ENCODE measurements around the gene NBEAL2. TPM values are rescaled to one million over a fixed set of nuclear protein-coding genes. Genes with fewer than 3 reads are reported as not detected.

Gene NBEAL2
- polyA plus RNA-seq, 3 donors, result 10.4 to 622 (median 17.3) TPM

DNA sequence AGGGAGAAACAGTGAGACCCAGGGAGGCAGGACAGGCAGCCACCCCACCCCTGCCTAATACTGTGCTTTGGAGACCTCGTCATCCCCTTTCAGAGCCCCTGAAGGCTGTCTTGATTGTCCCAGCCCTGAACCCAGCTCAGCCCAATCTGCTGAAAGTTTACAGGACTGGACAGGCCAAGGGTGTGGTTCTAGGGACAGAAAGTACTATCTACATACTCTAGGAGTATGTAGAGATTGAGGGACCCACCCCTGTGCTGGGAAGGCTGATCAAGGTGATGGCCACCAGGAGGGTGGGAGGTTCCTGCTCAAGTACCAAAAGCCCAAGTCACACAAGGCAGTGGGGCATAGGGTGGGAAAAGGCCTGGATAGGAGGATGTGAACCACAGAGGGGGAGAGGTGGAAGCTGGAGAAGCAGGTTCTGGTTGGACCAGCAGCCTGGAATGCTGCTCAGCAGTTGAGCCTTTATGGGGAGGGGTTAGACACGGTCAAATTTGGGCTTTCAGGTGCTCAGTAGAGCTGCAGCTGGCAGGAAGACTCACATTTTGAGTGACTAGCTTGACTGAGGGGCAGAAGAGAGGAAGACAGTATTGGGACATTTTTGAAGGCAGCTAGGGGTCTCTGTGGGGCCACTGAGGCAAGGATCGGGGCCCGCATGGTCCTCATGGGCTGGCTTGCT, 6.7 kb downstream of the NBEAL2 start:
- Histone ChIP-seq H3K27me3 (ENCODE audit: control insufficient read depth in 2 of 2, insufficient read depth in 2 of 2, low read length in 2 of 2) (no peaks in the 10 kb centered on the region), H3K4me1 (ENCODE audit: control insufficient read depth in 1 of 2, insufficient read depth in 2 of 2, low read length in 2 of 2) (peaks cover 96 to 100% of the 10 kb centered on the region in 2 donors), H3K9me3 (replicated peaks in 1 of 2; ENCODE audit: control insufficient read depth in 1 of 2, insufficient read depth in 1 of 2, low read length in 2 of 2) (no peaks in the 10 kb centered on the region), H3K27ac (ENCODE audit: low read depth in 1 of 2, low read length in 2 of 2) (peak overlapping the region; percentile 89 to 92), H3K4me2 (replicated peaks; ENCODE audit: extremely low read depth, low read length, poor library complexity, severe bottlenecking) (peak overlapping the region; percentile 83), H2AFZ (ENCODE audit: insufficient read depth, low read depth, low read length, poor library complexity, severe bottlenecking) (no peak overlapping the region), H3K4me3 (replicated peaks in 1 of 3; ENCODE audit: low read depth in 2 of 3, low read length in 3 of 3) (peak overlapping the region in 1 of 3 experiments; percentile 79), H3K36me3 (replicated peaks in 1 of 2; ENCODE audit: control insufficient read depth in 1 of 2, insufficient read depth in 2 of 2, low read length in 2 of 2) (peaks cover 9 to 12% of the 10 kb centered on the region in 2 donors), H3K79me2 (ENCODE audit: insufficient read depth, low read length) (peaks cover 100% of the 10 kb centered on the region), H4K20me1 (ENCODE audit: insufficient read depth, low read length) (peaks cover 67% of the 10 kb centered on the region), H3K9ac (ENCODE audit: insufficient read depth, low read length, poor library complexity, severe bottlenecking) (no peak overlapping the region)
- Mint-ChIP-seq H3K27me3 (ENCODE audit: low read depth in 3 of 3) (peaks cover 0 to 3% (median 1%) of the 10 kb centered on the region in 3 donors), H3K27ac (peak overlapping the region; percentile 85 to 99 (median 95)), H3K4me1 (peaks cover 95% of the 10 kb centered on the region), H3K9me3 (no peaks in the 10 kb centered on the region), H3K4me3 (no peak overlapping the region), H3K36me3 (peaks cover 37 to 54% of the 10 kb centered on the region in 2 donors)
- intact Hi-C loops (cut with micrococcal nuclease), result loop anchor here in 1 of 2 donors (5.0 kb wide), 2 partner anchors 34 to 59 kb away; no protein-coding TSS in a partner anchor
- no peak for DNase-seq
- WGBS (ENCODE audit: insufficient coverage), result 86% methylated on average over 3 of the region's 4 CpGs
- TF ChIP-seq, protein P1, sequence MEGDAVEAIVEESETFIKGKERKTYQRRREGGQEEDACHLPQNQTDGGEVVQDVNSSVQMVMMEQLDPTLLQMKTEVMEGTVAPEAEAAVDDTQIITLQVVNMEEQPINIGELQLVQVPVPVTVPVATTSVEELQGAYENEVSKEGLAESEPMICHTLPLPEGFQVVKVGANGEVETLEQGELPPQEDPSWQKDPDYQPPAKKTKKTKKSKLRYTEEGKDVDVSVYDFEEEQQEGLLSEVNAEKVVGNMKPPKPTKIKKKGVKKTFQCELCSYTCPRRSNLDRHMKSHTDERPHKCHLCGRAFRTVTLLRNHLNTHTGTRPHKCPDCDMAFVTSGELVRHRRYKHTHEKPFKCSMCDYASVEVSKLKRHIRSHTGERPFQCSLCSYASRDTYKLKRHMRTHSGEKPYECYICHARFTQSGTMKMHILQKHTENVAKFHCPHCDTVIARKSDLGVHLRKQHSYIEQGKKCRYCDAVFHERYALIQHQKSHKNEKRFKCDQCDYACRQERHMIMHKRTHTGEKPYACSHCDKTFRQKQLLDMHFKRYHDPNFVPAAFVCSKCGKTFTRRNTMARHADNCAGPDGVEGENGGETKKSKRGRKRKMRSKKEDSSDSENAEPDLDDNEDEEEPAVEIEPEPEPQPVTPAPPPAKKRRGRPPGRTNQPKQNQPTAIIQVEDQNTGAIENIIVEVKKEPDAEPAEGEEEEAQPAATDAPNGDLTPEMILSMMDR (IDR thresholded peaks at IDR 0.05), result no peak

DNA sequence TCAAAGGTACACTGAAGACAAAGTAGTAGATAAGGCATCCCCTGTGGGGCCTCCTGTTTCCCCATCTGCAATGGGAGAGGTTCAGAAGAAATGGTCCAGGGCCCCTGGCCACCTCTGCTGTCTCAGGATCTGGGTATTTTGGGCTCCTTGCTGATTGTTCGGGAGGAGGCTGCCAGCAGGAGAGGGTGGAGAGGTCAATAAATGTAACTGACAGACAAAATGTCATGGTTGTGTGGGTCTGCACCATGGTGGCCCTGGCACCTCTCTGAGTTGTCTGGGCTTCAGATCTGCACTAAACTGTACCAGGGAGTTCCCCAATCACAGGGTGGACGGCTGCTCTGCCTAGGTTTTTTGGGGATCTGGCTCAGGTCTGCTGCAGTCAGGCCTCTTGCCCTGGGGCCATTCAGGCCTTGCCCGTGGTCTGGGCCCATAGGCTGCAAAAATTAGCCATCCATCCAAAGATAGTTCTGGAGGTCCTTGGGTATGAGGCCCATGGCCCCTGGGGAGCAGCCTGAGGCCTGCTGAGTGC, 7.4 kb downstream of the NBEAL2 start:
- H3K4me1 ChIP-seq (ENCODE audit: control insufficient read depth in 1 of 2, insufficient read depth in 2 of 2, low read length in 2 of 2), result peaks cover 96 to 100% of the 10 kb centered on the region in 2 donors
- TF ChIP-seq, protein P1 (IDR thresholded peaks at IDR 0.05), result no peak
- peaks cover 69% of the 10 kb centered on the region for H4K20me1 ChIP-seq (ENCODE audit: insufficient read depth, low read length)
- DNase-seq, result no peak
- H3K36me3 ChIP-seq (replicated peaks in 1 of 2; ENCODE audit: control insufficient read depth in 1 of 2, insufficient read depth in 2 of 2, low read length in 2 of 2), result peaks cover 16 to 18% of the 10 kb centered on the region in 2 donors
- H3K4me3 Mint-ChIP-seq, result peak overlapping the region; percentile 9 to 90
- peaks cover 44 to 61% of the 10 kb centered on the region in 2 donors for H3K36me3 Mint-ChIP-seq
- peak overlapping the region; percentile 89 to 92 for H3K27ac ChIP-seq (ENCODE audit: low read depth in 1 of 2, low read length in 2 of 2)
- peaks cover 0 to 3% (median 1%) of the 10 kb centered on the region in 3 donors for H3K27me3 Mint-ChIP-seq (ENCODE audit: low read depth in 3 of 3)
- H3K4me2 ChIP-seq (replicated peaks; ENCODE audit: extremely low read depth, low read length, poor library complexity, severe bottlenecking), result peak overlapping the region; percentile 83
- H3K9me3 ChIP-seq (replicated peaks in 1 of 2; ENCODE audit: control insufficient read depth in 1 of 2, insufficient read depth in 1 of 2, low read length in 2 of 2), result no peaks in the 10 kb centered on the region
- WGBS (ENCODE audit: insufficient coverage), result 30% methylated on average over 2 of the region's 3 CpGs
- H3K27ac Mint-ChIP-seq, result peak overlapping the region; percentile 85 to 99 (median 95)
- peaks cover 95% of the 10 kb centered on the region for H3K4me1 Mint-ChIP-seq
- intact Hi-C loops (cut with micrococcal nuclease), result loop anchor here in 1 of 2 donors (5.0 kb wide), 2 partner anchors 35 to 60 kb away; no protein-coding TSS in a partner anchor
- H3K27me3 ChIP-seq (ENCODE audit: control insufficient read depth in 2 of 2, insufficient read depth in 2 of 2, low read length in 2 of 2), result no peaks in the 10 kb centered on the region
- no peak overlapping the region for H2AFZ ChIP-seq (ENCODE audit: insufficient read depth, low read depth, low read length, poor library complexity, severe bottlenecking)
- H3K4me3 ChIP-seq (replicated peaks in 1 of 3; ENCODE audit: low read depth in 2 of 3, low read length in 3 of 3), result peak overlapping the region in 1 of 3 experiments; percentile 79
- peak overlapping the region; percentile 69 for H3K9ac ChIP-seq (ENCODE audit: insufficient read depth, low read length, poor library complexity, severe bottlenecking)
- H3K79me2 ChIP-seq (ENCODE audit: insufficient read depth, low read length), result peaks cover 100% of the 10 kb centered on the region
- no peaks in the 10 kb centered on the region for H3K9me3 Mint-ChIP-seq

Measured in CD14-positive monocyte (primary cell).